ENCODE measurements around the gene DXO.

DNA sequence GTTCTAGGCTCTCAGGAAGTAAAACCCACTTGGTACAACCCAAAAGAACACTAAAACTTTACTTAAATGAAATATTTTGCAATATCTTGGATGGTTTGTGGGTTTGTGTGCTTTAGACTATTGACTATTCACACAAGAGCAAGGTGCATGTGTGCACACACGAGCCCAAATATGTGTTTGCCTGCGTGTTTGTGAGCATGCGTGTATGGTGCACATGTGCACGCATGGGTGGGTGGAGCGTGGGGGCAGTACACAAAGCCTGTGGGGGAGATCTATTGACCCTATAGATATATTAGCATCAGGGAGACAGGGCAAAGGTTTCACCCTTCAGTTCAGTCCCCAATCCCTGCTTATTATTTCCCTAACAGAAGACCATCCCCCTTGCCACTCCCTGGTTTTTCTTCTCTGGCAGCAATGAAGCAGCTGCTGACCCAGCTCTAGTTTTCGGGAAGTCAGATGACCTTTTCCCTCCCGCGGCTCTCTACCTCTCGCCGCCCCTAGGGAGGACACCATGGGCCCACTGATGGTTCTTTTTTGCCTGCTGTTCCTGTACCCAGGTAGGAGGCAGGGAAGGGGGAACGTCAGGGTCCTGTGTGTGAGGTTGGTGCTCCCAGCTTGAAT, 44.6 kb downstream of the DXO start, which contains the start of gene C2:
- no peak for TF ChIP-seq EP300 (IDR thresholded peaks at IDR 0.05; ENCODE audit: borderline replicate concordance)
- TF ChIP-seq CEBPB (IDR thresholded peaks at IDR 0.05) = no peak
- no peak for TF ChIP-seq NFIC (IDR thresholded peaks at IDR 0.05)
- TF ChIP-seq TCF12 (IDR thresholded peaks at IDR 0.05; ENCODE audit: low read depth) = no peak
- no peak for TF ChIP-seq REST (IDR thresholded peaks at IDR 0.05; ENCODE audit: low read depth)
- TF ChIP-seq, protein P1, sequence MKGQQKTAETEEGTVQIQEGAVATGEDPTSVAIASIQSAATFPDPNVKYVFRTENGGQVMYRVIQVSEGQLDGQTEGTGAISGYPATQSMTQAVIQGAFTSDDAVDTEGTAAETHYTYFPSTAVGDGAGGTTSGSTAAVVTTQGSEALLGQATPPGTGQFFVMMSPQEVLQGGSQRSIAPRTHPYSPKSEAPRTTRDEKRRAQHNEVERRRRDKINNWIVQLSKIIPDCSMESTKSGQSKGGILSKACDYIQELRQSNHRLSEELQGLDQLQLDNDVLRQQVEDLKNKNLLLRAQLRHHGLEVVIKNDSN (IDR thresholded peaks at IDR 0.05) = no peak
- TF ChIP-seq TAF1 (IDR thresholded peaks at IDR 0.05; ENCODE audit: low read depth) = no peak
- no peak for TF ChIP-seq YY1 (IDR thresholded peaks at IDR 0.05; ENCODE audit: low read depth)
- TF ChIP-seq MAX (IDR thresholded peaks at IDR 0.05) = no peak

All from Ishikawa (cell line).